Effector memory CD8-positive, alpha-beta T cell (primary cell): ENCODE measurements around the gene UBAC1.

Experiments used
- ATAC-seq: fragments of 150-1000 bp; cut with Tn5 transposase; replicated peaks from 2 replicates; pipeline ENCODE4 v1.10.0; 2021; ENCODE audit warnings: mild to moderate bottlenecking, moderate library complexity
- DNase-seq, 3 experiments: peaks; one replicate each; pipeline ENCODE4 v3.0.0; 2021
- H3K27ac Mint-ChIP-seq, 2 donors: one replicate each; pipeline ENCODE4 v1.8.0; 2022; ENCODE audit warnings: mild to moderate bottlenecking in 2 of 2, mixed read lengths in 2 of 2, moderate library complexity in 2 of 2
- H3K27me3 Mint-ChIP-seq, 2 donors: one replicate each; pipeline ENCODE4 v1.8.0; 2022; ENCODE audit warnings: mixed read lengths in 2 of 2
- H3K36me3 Mint-ChIP-seq: one replicate; pipeline ENCODE4 v1.8.0; 2022; ENCODE audit warnings: mild to moderate bottlenecking, moderate library complexity, mixed read lengths; ENCODE audit not compliant: insufficient read depth
- H3K4me1 Mint-ChIP-seq, 2 donors: one replicate each; pipeline ENCODE4 v1.8.0; 2022; ENCODE audit warnings: low read depth in 2 of 2, mixed read lengths in 2 of 2
- H3K4me3 Mint-ChIP-seq, 2 donors: one replicate each; pipeline ENCODE4 v1.8.0; 2022; ENCODE audit warnings: mild to moderate bottlenecking in 2 of 2, mixed read lengths in 2 of 2, moderate library complexity in 2 of 2
- H3K9me3 Mint-ChIP-seq, 2 donors: one replicate each; pipeline ENCODE4 v1.8.0; 2022; ENCODE audit warnings: mixed read lengths in 2 of 2
- total RNA-seq, 9 experiments: gene quantifications; one replicate each; lab custom pipeline; 2026; lab: John Stamatoyannopoulos, UW

UBAC1 gene
- 20.2 to 37.0 (median 32.1) reads per million in 9 experiments for total RNA-seq

- peak; percentile 92 for ATAC-seq
- no peaks in the 10 kb centered on the region for H3K9me3 Mint-ChIP-seq
- H3K4me3 Mint-ChIP-seq: peak within 1 kb of the TSS; percentile 88 to 89
- H3K4me1 Mint-ChIP-seq: peaks cover 16 to 21% of the 10 kb centered on the region in 2 donors
- peak within 1 kb of the TSS; percentile 68 to 91 for H3K27ac Mint-ChIP-seq
- DNase-seq: peak; percentile 90 to 96 (median 93)
- H3K27me3 Mint-ChIP-seq: peaks cover 0 to 10% of the 10 kb centered on the region in 2 donors
- peaks cover 10% of the 10 kb centered on the region for H3K36me3 Mint-ChIP-seq
These were observed at the start of gene UBAC1 for GRCh38 chr9:135961277-135961715. TSS of gene UBAC1 (minus strand) at chr9:135961373. CDS start at chr9:135961162, 211 bp downstream.

GRCh38 chr9:136010615-136011361 is 49.6 kb upstream of the UBAC1 start:
- peaks cover 0 to 2% of the 10 kb centered on the region in 2 donors for H3K4me1 Mint-ChIP-seq
- H3K9me3 Mint-ChIP-seq: no peaks in the 10 kb centered on the region
- H3K4me3 Mint-ChIP-seq: no peak overlapping the region
- ATAC-seq (no peak), DNase-seq (no peak)
- no peaks in the 10 kb centered on the region for H3K27me3 Mint-ChIP-seq
- no peak overlapping the region for H3K27ac Mint-ChIP-seq
- no peaks in the 10 kb centered on the region for H3K36me3 Mint-ChIP-seq

GRCh38 chr9:136010176-136010575 is 49.0 kb upstream of the UBAC1 start:
- no peak overlapping the region for H3K27ac Mint-ChIP-seq
- no peaks in the 10 kb centered on the region for H3K9me3 Mint-ChIP-seq
- H3K27me3 Mint-ChIP-seq: no peaks in the 10 kb centered on the region
- DNase-seq (no peak), ATAC-seq (no peak)
- no peaks in the 10 kb centered on the region for H3K36me3 Mint-ChIP-seq
- peaks cover 0 to 2% of the 10 kb centered on the region in 2 donors for H3K4me1 Mint-ChIP-seq
- no peak overlapping the region for H3K4me3 Mint-ChIP-seq

- no peak overlapping the region for H3K4me3 Mint-ChIP-seq
- ATAC-seq (no peak), DNase-seq (no peak)
- H3K27ac Mint-ChIP-seq: no peak overlapping the region
- H3K36me3 Mint-ChIP-seq: no peaks in the 10 kb centered on the region
- H3K9me3 Mint-ChIP-seq: no peaks in the 10 kb centered on the region
- H3K4me1 Mint-ChIP-seq: peaks cover 0 to 2% of the 10 kb centered on the region in 2 donors
- H3K27me3 Mint-ChIP-seq: no peaks in the 10 kb centered on the region
These were observed 48.3 kb upstream of the UBAC1 start for GRCh38 chr9:136009516-136009915.

GRCh38 chr9:136008693-136008997 is 47.5 kb upstream of the UBAC1 start:
- H3K4me1 Mint-ChIP-seq: peaks cover 0 to 2% of the 10 kb centered on the region in 2 donors
- H3K36me3 Mint-ChIP-seq: no peaks in the 10 kb centered on the region
- H3K27me3 Mint-ChIP-seq: no peaks in the 10 kb centered on the region
- H3K27ac Mint-ChIP-seq: no peak overlapping the region
- DNase-seq (no peak), ATAC-seq (no peak)
- no peaks in the 10 kb centered on the region for H3K9me3 Mint-ChIP-seq
- H3K4me3 Mint-ChIP-seq: no peak overlapping the region

GRCh38 chr9:136007934-136008692 is 46.9 kb upstream of the UBAC1 start:
- ATAC-seq (no peak), DNase-seq (no peak)
- Mint-ChIP-seq H3K4me1 (peaks cover 0 to 2% of the 10 kb centered on the region in 2 donors), H3K4me3 (no peak overlapping the region), H3K27me3 (no peaks in the 10 kb centered on the region), H3K27ac (peak overlapping the region in 1 of 2 donors; percentile 28), H3K9me3 (no peaks in the 10 kb centered on the region), H3K36me3 (no peaks in the 10 kb centered on the region)

- H3K4me3 Mint-ChIP-seq: no peak overlapping the region
- no peaks in the 10 kb centered on the region for H3K9me3 Mint-ChIP-seq
- no peaks in the 10 kb centered on the region for H3K36me3 Mint-ChIP-seq
- ATAC-seq: no peak
- H3K4me1 Mint-ChIP-seq: peaks cover 0 to 2% of the 10 kb centered on the region in 2 donors
- H3K27ac Mint-ChIP-seq: peak overlapping the region in 1 of 2 donors; percentile 28
- no peaks in the 10 kb centered on the region for H3K27me3 Mint-ChIP-seq
- DNase-seq: no peak
These were observed 46.2 kb upstream of the UBAC1 start for GRCh38 chr9:136007276-136007933.

- Mint-ChIP-seq H3K27ac (no peak overlapping the region), H3K4me3 (no peak overlapping the region), H3K27me3 (no peaks in the 10 kb centered on the region), H3K9me3 (no peaks in the 10 kb centered on the region), H3K36me3 (no peaks in the 10 kb centered on the region), H3K4me1 (peaks cover 0 to 2% of the 10 kb centered on the region in 2 donors)
- ATAC-seq: no peak
- no peak for DNase-seq
These were observed 45.0 kb upstream of the UBAC1 start for GRCh38 chr9:136006169-136006568.

- no peaks in the 10 kb centered on the region for H3K9me3 Mint-ChIP-seq
- DNase-seq: no peak
- H3K36me3 Mint-ChIP-seq: no peaks in the 10 kb centered on the region
- H3K4me3 Mint-ChIP-seq: no peak overlapping the region
- no peak overlapping the region for H3K27ac Mint-ChIP-seq
- peaks cover 0 to 2% of the 10 kb centered on the region in 2 donors for H3K4me1 Mint-ChIP-seq
- H3K27me3 Mint-ChIP-seq: no peaks in the 10 kb centered on the region
- no peak for ATAC-seq
These were observed 43.5 kb upstream of the UBAC1 start for GRCh38 chr9:136004712-136005111.

GRCh38 chr9:136004219-136004618 is 43.0 kb upstream of the UBAC1 start:
- no peaks in the 10 kb centered on the region for H3K36me3 Mint-ChIP-seq
- peaks cover 0 to 2% of the 10 kb centered on the region in 2 donors for H3K4me1 Mint-ChIP-seq
- no peaks in the 10 kb centered on the region for H3K27me3 Mint-ChIP-seq
- ATAC-seq: no peak
- H3K9me3 Mint-ChIP-seq: no peaks in the 10 kb centered on the region
- H3K27ac Mint-ChIP-seq: no peak overlapping the region
- H3K4me3 Mint-ChIP-seq: no peak overlapping the region
- no peak for DNase-seq

- H3K36me3 Mint-ChIP-seq: no peaks in the 10 kb centered on the region
- DNase-seq: no peak
- H3K4me1 Mint-ChIP-seq: peaks cover 0 to 2% of the 10 kb centered on the region in 2 donors
- no peak overlapping the region for H3K4me3 Mint-ChIP-seq
- no peaks in the 10 kb centered on the region for H3K9me3 Mint-ChIP-seq
- H3K27ac Mint-ChIP-seq: no peak overlapping the region
- no peak for ATAC-seq
- no peaks in the 10 kb centered on the region for H3K27me3 Mint-ChIP-seq
These were observed 42.4 kb upstream of the UBAC1 start for GRCh38 chr9:136003411-136004218.

- ATAC-seq (no peak), DNase-seq (no peak)
- H3K36me3 Mint-ChIP-seq: no peaks in the 10 kb centered on the region
- H3K4me3 Mint-ChIP-seq: no peak overlapping the region
- no peaks in the 10 kb centered on the region for H3K27me3 Mint-ChIP-seq
- H3K4me1 Mint-ChIP-seq: peaks cover 0 to under 1% of the 10 kb centered on the region in 2 donors
- H3K27ac Mint-ChIP-seq: no peak overlapping the region
- H3K9me3 Mint-ChIP-seq: no peaks in the 10 kb centered on the region
These were observed 41.7 kb upstream of the UBAC1 start for GRCh38 chr9:136002881-136003280.

GRCh38 chr9:136002215-136002614 is 41.0 kb upstream of the UBAC1 start:
- DNase-seq (no peak), ATAC-seq (no peak)
- Mint-ChIP-seq H3K27ac (no peak overlapping the region), H3K9me3 (no peaks in the 10 kb centered on the region), H3K4me1 (no peaks in the 10 kb centered on the region), H3K36me3 (peaks cover 5% of the 10 kb centered on the region), H3K27me3 (no peaks in the 10 kb centered on the region), H3K4me3 (no peak overlapping the region)
